Tibial nerve (tissue), 4 donors: ENCODE results near the gene RAX. TPM values are rescaled to one million over a fixed set of nuclear protein-coding genes. Genes with fewer than 3 reads are reported as not detected.

ENCODE experiments used
- DNase-seq, 2 donors: peaks; one replicate each; pipeline ENCODE4 v3.0.0-alpha.2; 2019; ENCODE audit warnings: low spot score in 2 of 2
- H3K27ac ChIP-seq, 4 donors: fragments of 200-600 bp; sonication (generic) in 3 of 4; one replicate each; pipeline ENCODE4 v1.5.1; 2017 to 2019; ENCODE audit warnings: mild to moderate bottlenecking in 1 of 4
- H3K27me3 ChIP-seq, 2 donors: fragments of 200-600 bp; sonication (generic) in 1 of 2; one replicate each; pipeline versions ENCODE4 v1.5.1 to v1.6.0; 2017 to 2019
- H3K36me3 ChIP-seq, 3 donors: fragments of 200-600 bp; sonication (generic); one replicate each; pipeline ENCODE4 v1.5.1; 2018 to 2019
- H3K4me1 ChIP-seq, 4 donors: fragments of 200-600 bp; sonication (generic) in 3 of 4; one replicate each; pipeline ENCODE4 v1.5.1; 2017 to 2019
- H3K4me3 ChIP-seq, 4 donors: fragments of 200-600 bp; sonication (generic) in 3 of 4; one replicate each; pipeline ENCODE4 v1.5.1; 2017 to 2019; ENCODE audit warnings: mild to moderate bottlenecking in 1 of 4, moderate library complexity in 1 of 4
- H3K9me3 ChIP-seq, 4 donors: fragments of 200-600 bp; sonication (generic) in 3 of 4; one replicate each; pipeline ENCODE4 v1.5.1; 2017 to 2019
- CTCF ChIP-seq, 5 experiments: fragments of 200-600 bp in 3 of 5; fragments of 450-650 bp in 2 of 5; sonication (generic) in 3 of 5; IDR thresholded peaks; one replicate each; pipeline ENCODE4 v1.5.1; 2016 to 2019; ENCODE audit warnings: antibody characterized with exemption in 5 of 5, mild to moderate bottlenecking in 3 of 5, moderate library complexity in 2 of 5
- EP300 ChIP-seq, 2 donors: sonication (generic); formaldehyde crosslinking; IDR thresholded peaks; one replicate each; pipeline ENCODE4 v1.6.1; 2017; ENCODE audit warnings: antibody characterized with exemption in 2 of 2, mild to moderate bottlenecking in 1 of 2
- POLR2A ChIP-seq, 2 donors: fragments of 450-650 bp; IDR thresholded peaks; one replicate each; pipeline ENCODE4 v1.6.1; 2017; ENCODE audit warnings: antibody characterized with exemption in 2 of 2, mild to moderate bottlenecking in 2 of 2, moderate library complexity in 2 of 2
- WGBS, 2 donors: methylation state at CpG; one replicate each; pipeline ENCODE4 v1.1.5; 2018; 5-methylcytosine and 5-hydroxymethylcytosine counted together
- total RNA-seq, 4 donors: library from RNA; depleted of rRNA; stranded (reverse); fragments of >200 nt; gene quantifications; one replicate each; pipeline ENCODE4 v1.1.0, GENCODE V29; 2016

RAX gene
- total RNA-seq, 4 donors from 2014 or later, result not detected

- DNase-seq, result no peak
- Histone ChIP-seq H3K27me3 (peaks cover 0 to 60% of the 10 kb centered on the region in 2 donors), H3K36me3 (no peaks in the 10 kb centered on the region), H3K27ac (no peak overlapping the region), H3K9me3 (no peaks in the 10 kb centered on the region), H3K4me1 (peaks cover 0 to 17% (median 0%) of the 10 kb centered on the region in 4 donors), H3K4me3 (no peak overlapping the region)
- TF ChIP-seq POLR2A (IDR thresholded peaks at IDR 0.05) (no peak), CTCF (IDR thresholded peaks at IDR 0.05) (no peak), EP300 (IDR thresholded peaks at IDR 0.05) (no peak)
- WGBS, 2 donors, result 70 to 76% methylated on average over 6 of the region's 6 CpGs
These were observed 55.2 kb downstream of the RAX start for GRCh38 chr18:59218018-59218417.

Other genes with a start within 250 kb of the RAX start
- gene SEC11C, start 133.6 kb downstream of the RAX start, total RNA-seq, result 10 to 100 TPM; 12.2 to 36.7 (median 30.2) TPM
- gene GRP, start 53.3 kb downstream of the RAX start, total RNA-seq, result not detected
- not detected for gene CPLX4, start 45.2 kb upstream of the RAX start, total RNA-seq
- gene LMAN1, start 85.8 kb upstream of the RAX start, total RNA-seq, result 10 to 100 TPM; 61.5 to 83.7 (median 69.8) TPM